Endometrial microvascular endothelial cells (primary cell): Measurements from ENCODE around the gene TNS3. TPM values are rescaled to one million over a fixed set of nuclear protein-coding genes. Genes with fewer than 3 reads are reported as not detected.
"Not testable (repeated sequence)": the region's sequence is repeated elsewhere in the genome, so short reads cannot be mapped to it uniquely, and the experiment has no call there.

ENCODE experiments used
- in situ Hi-C: cut with HindIII; loops from 2 replicates; pipeline ENCODE4 v1.10.0; 2017; ENCODE audit warnings: low sequenced_read_pairs, low pct_unique_long_range_greater_than_20kb; ENCODE audit errors: inconsistent ontology term
- total RNA-seq: library from RNA; depleted of rRNA; stranded (reverse); fragments of >200 nt; gene quantifications from one replicate; pipeline ENCODE4 v1.2.3, GENCODE V29; 2015; ENCODE audit errors: inconsistent ontology term

The TNS3 gene
- 45.0 TPM for total RNA-seq

- in situ Hi-C loops, result no loop called here
These were observed at the start of gene TNS3 for GRCh38 chr7:47581804-47582763. TNS3 (minus strand) TSS chr7:47582111; CDS start chr7:47439636, 142,475 bp downstream.

GRCh38 chr7:47631711-47632110 is 49.8 kb upstream of the TNS3 start:
- in situ Hi-C loops, result no loop called here

DNA sequence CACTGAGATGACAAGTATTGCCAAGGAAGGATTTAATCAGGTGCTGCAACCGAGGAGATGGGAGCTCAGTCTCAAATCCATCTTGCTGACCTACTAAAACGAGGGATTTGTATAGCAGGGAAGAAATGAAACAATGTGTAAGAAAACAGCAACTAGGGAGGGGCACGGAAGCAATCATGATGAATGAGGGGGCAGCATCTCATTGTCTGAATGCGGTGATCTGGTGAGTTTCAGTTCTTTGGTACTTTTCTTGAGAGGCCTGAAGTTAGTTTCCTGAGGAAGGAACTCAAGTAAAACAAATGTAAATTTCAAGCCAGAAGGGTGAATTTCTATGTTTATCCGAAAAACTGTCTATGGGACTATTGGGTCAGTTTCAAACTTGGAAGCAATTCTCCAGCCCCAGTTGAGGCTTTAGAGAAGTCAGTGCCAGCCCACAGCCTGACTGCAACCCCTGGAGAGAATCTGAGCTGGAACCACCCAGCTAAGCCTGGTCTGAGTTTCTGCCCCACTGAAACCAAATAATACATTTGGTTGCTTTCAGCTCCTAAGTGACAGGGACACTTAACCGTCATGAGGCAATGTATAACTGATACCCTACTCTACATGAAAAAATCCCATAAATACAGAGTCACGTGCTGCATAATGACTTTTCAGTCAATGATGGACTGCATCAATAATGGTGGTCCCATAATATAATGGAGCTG is 45.8 kb upstream of the TNS3 start:
- in situ Hi-C loops, result no loop called here

DNA sequence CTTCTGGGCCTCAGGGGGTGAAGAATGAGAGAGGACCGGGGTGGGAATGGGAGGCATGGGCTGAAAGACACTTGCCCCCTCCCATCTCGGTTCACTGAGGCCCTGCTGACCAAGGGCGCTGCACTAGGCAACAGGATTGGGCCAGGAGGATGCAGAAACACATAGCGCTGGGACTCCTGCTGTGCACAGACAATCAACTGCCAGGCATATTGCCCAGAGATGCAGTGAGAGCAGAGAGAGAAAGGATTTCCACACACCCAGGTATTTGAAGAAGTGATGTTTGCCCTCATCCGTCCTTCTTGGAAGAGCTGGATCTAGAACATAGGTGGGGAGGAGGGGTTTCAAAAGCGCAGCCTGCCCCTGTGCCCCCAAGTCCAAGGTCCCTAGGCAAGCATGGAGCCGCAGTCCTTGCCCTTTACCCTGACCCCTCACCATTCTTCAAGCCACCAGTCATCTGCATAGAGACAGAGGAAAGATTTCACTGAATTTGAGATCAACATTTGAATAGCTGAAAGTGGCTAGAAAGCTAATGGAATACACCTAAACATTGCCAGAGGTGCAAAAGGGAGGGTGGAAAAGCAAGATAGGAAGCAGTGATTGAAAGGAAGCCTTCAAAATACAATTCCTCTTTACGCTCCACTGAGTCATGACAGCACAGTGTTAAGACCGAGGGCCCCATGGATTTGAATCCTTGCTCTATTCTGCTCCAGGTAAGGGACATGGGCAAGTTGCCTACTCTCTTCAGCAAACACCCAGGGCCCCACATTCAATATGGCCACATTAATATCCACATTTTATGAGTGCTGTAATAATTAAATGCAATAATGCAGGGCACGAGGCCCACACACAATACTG is 44.2 kb upstream of the TNS3 start:
- in situ Hi-C loops, result no loop called here

DNA sequence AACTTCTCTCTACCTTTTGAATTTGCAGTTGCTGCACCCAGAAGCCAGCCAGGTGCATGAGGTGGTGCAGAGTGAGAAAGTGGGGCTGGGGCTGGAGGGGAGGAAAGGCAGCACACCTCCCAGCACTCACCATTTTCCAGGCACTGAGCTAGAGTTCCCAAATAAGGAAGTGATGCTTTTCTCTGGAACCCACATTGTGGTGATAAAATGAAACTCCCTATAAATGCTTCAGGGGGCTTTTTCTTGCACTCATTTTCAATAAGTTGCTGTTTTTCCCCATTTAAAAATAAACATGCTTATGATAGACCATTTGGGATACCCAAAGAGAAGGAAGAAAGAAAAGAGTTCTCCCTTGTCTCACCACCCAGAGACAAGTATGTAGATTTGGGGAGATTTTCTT is 42.8 kb upstream of the TNS3 start:
- in situ Hi-C loops, result no loop called here

- in situ Hi-C loops, result no loop called here
These were observed 41.2 kb upstream of the TNS3 start for GRCh38 chr7:47622946-47623640.

- in situ Hi-C loops, result no loop called here
These were observed 40.7 kb upstream of the TNS3 start for GRCh38 chr7:47622586-47622945.

DNA sequence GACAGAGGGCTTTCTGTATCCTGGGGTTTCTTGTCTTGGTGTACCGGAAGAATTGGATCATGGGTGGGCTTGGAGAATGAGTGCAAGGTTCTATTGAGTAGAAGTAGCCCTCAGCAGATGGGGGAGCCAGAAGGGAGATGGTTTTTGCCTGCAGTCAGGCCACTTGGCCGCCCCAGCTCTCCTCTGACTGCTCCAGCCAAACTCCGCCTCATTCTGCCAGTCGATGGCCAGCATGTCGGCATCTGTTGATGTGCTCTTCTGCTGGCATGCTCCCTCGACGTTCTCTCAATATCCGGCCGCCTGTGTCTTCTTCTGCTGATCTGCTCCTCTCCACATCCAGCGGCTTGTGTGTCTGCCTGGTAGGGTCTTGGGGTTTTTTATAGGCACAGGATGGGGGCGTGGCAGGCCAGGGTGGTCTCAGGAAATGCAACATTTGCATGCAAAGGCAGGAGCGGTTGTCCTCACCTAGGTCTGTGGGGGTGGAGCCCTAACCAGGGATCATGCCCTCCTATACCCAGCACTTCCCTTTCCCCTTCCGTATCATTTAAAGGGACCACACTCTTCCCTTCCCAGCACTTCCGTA is 40.2 kb upstream of the TNS3 start:
- in situ Hi-C loops, result no loop called here

DNA sequence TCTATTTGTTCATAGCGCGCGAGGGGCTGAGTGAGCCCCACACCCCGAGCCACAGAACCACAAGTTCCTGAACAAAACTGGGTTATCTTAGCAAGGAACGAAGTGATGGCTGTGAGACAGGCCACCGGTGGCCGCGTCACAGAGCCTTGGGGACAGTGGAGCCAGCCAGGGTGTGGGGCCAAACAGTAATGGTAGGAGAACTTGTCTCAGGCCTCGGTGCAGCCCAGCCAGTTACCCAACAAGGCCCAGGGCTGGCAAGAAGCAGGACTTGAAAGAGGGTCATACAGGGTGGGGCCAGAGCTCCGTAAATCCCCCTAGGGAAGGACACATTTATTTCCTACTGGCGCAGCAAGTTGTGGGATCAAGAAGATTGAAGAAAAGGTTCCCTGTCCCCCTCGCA is 39.4 kb upstream of the TNS3 start:
- in situ Hi-C loops, result no loop called here

- in situ Hi-C loops, result no loop called here
These were observed 37.9 kb upstream of the TNS3 start for GRCh38 chr7:47619806-47620205.

DNA sequence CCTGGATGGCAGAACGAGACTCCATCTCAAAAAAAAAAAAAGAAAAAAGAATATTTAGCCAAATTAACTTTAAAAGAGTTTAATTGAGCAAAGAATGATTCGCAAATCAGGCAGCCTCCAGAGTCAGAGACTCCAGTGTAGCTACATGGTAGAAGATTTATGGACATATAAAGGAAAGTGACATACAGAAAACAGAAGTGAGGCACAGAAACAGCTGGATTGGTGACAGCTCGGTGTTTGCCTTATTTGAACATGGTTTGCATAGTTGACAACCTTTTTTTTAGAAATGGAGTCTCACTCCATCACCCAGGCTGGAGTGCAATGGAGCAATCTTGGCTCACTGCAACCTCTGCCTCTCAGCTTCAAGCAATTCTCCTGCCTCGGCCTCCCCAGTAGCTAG is 35.2 kb upstream of the TNS3 start:
- in situ Hi-C loops, result no loop called here

DNA sequence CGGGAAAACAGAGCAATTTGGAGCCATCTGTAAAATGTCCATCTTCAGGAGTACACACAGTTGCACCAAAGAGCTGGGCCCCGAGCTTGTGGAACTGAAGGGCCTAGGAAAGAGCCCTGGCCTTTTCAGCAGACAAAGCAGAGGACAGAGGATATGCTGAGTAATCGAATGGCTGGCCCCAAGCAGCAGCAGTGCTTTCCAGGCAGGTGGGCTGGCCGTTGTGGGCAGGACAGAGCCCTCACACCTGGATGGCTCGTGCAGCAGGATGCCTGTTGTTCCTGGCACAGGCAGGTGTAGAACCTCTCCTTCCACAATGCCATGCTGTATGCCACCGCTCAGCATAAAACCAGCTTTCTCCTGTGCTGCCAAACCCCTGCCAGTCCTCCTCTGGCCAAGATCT is 32.5 kb upstream of the TNS3 start:
- in situ Hi-C loops, result no loop called here

DNA sequence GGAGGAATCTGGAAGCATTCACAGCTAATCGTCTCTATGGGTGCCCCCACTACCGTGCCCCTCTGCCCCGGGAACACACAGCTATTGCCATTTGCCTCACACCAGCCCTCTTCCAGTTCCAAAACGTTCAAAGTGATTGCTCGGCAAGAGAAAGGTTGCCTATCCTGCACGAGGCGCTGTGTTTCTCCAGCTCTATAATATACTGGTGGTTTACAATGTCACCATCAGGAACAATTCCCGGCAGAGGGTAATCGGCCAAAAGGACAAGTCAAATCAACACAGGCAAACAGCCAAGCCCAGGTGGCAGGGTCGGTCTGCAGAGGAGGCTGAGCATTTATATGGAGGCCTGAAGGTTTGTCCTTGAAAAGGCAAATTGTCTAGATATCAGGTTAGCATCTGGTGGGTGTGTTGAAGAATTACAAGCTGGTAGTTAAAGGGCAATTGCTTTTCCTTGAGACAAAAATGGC is 29.2 kb upstream of the TNS3 start:
- in situ Hi-C loops, result no loop called here

DNA sequence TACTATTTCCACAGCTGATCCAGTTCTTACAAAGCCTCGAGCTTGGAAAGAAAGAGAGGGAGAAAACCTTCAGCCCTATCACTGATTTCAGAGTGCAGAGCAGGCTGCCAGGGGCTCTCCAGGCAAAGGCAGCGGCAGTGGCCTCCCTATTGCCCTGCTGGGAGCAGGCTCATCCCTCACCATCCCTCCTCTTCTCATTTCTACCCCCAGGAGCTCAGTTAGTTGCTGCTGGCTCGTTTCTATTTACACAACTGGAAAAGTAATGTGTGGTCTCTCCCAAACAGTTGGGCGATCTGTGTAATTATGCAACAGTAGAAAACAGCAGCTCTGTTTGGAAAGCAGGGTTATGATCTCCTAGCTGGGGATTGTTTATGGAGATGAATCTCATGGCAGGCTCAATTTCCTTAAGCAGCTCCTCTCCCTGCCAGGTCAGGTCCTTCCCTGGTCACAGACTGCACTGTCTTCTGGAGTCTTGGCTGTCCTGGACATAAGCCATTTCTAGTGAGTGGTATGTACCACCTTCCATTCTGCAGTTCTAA is 28.7 kb upstream of the TNS3 start:
- in situ Hi-C loops, result no loop called here

GRCh38 chr7:47609803-47610452 is 28.0 kb upstream of the TNS3 start:
- in situ Hi-C loops, result no loop called here

DNA sequence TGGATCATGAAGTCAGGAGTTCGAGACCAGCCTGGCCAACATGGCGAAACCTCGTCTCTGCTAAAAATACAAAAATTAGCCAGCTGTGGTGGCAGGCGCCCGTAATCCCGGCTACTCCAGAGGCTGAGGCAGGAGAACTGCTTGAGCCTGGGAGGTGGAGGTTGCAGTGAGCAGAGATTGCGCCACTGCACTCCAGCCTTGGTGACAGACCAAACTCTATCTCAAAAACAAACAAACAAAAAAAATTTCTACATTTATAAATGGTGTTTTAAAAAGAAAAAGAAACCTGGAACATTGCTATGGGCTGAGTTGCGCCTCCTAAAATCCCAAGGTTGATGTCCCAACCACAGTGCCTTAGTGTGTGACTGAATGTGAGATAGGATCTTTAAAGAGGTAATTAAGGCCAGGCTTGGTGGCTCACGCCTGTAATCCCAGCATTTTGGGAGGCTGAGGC is 24.7 kb upstream of the TNS3 start:
- in situ Hi-C loops, result not testable (repeated sequence)

DNA sequence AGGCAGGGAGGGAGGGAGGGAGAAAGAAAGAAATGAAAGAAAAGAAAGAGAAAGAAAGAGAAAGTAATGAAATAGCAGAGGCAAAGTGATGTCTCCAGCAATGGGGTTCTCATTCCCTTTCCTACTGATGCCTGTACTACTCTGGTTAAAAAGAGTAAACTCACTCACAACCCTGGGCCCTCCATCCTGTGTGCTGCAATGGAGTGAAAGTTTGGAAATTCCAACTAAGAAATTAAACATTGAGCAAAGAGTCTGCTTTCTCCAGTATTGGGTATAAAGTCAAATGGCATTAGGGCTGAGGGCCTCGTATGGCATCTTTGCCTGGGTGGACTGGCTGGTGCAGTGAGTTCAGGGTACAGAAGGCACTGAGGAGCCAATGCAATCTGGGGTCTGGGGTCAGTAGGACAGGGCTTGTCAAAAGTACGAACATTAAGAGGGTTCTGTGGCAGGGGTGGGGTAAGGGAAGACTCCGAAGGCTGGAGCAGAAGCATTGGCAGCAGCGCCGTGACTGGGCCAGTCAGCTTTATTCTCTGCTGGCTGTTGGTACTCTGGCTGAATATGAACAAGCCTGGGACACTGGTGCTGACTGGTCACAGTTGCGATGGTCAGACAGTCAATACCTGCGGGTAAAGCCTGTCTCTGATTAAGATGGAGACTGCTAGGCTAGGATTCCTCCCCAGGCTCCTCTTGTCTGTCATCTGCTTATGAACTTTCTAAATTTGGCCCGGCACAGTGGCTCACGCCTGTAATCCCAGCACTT is 24.1 kb upstream of the TNS3 start:
- in situ Hi-C loops, result no loop called here
